Measurements from ENCODE around the gene RERE.

The RERE gene

GRCh38 chr1:8813016-8813763, 4.2 kb downstream of the RERE start:
- DNase-seq (ENCODE audit: extremely low spot score), result no peak
- POLR2A ChIA-PET, result interaction anchor here (0.8 kb wide), 1 partner anchor 36 kb away, joined by 3 read pairs; no protein-coding TSS in a partner anchor
- CTCF ChIA-PET, result interaction anchor here (0.6 to 2.7 kb wide), 3 partner anchors 14 to 242 kb away, joined by 3 to 11 read pairs (median 4); no protein-coding TSS in a partner anchor
- TF ChIP-seq HDGF (IDR thresholded peaks at IDR 0.05; ENCODE audit: borderline replicate concordance) (no peak), SUZ12 (IDR thresholded peaks at IDR 0.05) (no peak), ZNF384 (IDR thresholded peaks at IDR 0.05) (0 out of 2 replicates have a peak, but pooled peaks have one; percentile 6), LEF1 (IDR thresholded peaks at IDR 0.05; ENCODE audit: borderline replicate concordance) (no peak)

- POLR2A ChIA-PET, result interaction anchor here (0.9 kb wide), 1 partner anchor 10 kb away, joined by 3 read pairs; no protein-coding TSS in a partner anchor
- no peak for TF ChIP-seq CTBP1 (IDR thresholded peaks at IDR 0.05; ENCODE audit: borderline replicate concordance)
- TF ChIP-seq BHLHE40 (IDR thresholded peaks at IDR 0.05; ENCODE audit: borderline replicate concordance), result no peak
- TF ChIP-seq LEF1 (IDR thresholded peaks at IDR 0.05; ENCODE audit: borderline replicate concordance), result no peak
- TF ChIP-seq FOXM1 (IDR thresholded peaks at IDR 0.05; ENCODE audit: borderline replicate concordance), result no peak
- CTCF ChIA-PET, result interaction anchor here (2.7 kb wide), 1 partner anchor 37 kb away, joined by 11 read pairs; no protein-coding TSS in a partner anchor
- no peak for DNase-seq (ENCODE audit: extremely low spot score)
These were observed 5.4 kb downstream of the RERE start for GRCh38 chr1:8812081-8812480.

GRCh38 chr1:8810987-8811386, 6.5 kb downstream of the RERE start:
- POLR2A ChIA-PET, result interaction anchor here (0.9 kb wide), 1 partner anchor 11 kb away, joined by 3 read pairs; no protein-coding TSS in a partner anchor
- no peak for DNase-seq (ENCODE audit: extremely low spot score)
- CTCF ChIA-PET, result interaction anchor here (0.6 to 2.7 kb wide), 2 partner anchors 34 to 38 kb away, joined by 3 to 11 read pairs; no protein-coding TSS in a partner anchor
- TF ChIP-seq HDGF (IDR thresholded peaks at IDR 0.05; ENCODE audit: borderline replicate concordance) (no peak), SUZ12 (IDR thresholded peaks at IDR 0.05) (no peak), BHLHE40 (IDR thresholded peaks at IDR 0.05; ENCODE audit: borderline replicate concordance) (no peak), FOXM1 (IDR thresholded peaks at IDR 0.05; ENCODE audit: borderline replicate concordance) (no peak), TARDBP (IDR thresholded peaks at IDR 0.05) (no peak), FOXA1 (IDR thresholded peaks at IDR 0.05) (no peak), ZNF384 (IDR thresholded peaks at IDR 0.05) (no peak), FOXK2 (IDR thresholded peaks at IDR 0.05) (no peak), NFRKB (IDR thresholded peaks at IDR 0.05) (no peak), CTBP1 (IDR thresholded peaks at IDR 0.05; ENCODE audit: borderline replicate concordance) (no peak), ELF4 (IDR thresholded peaks at IDR 0.05) (no peak), L3MBTL2 (conservative IDR thresholded peaks at IDR 0.05) (no peak), SP1 (IDR thresholded peaks at IDR 0.05) (no peak), LEF1 (IDR thresholded peaks at IDR 0.05; ENCODE audit: borderline replicate concordance) (no peak), ARNT (IDR thresholded peaks at IDR 0.05) (no peak)
- TF ChIP-seq, protein P1, sequence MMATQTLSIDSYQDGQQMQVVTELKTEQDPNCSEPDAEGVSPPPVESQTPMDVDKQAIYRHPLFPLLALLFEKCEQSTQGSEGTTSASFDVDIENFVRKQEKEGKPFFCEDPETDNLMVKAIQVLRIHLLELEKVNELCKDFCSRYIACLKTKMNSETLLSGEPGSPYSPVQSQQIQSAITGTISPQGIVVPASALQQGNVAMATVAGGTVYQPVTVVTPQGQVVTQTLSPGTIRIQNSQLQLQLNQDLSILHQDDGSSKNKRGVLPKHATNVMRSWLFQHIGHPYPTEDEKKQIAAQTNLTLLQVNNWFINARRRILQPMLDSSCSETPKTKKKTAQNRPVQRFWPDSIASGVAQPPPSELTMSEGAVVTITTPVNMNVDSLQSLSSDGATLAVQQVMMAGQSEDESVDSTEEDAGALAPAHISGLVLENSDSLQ (IDR thresholded peaks at IDR 0.05), result no peak

- ChIA-PET POLR2A (interaction anchor here (1.0 kb wide), 1 partner anchor 12 kb away, joined by 3 read pairs; no protein-coding TSS in a partner anchor), CTCF (no interaction called here)
- DNase-seq (ENCODE audit: extremely low spot score), result no peak
- TF ChIP-seq CTBP1 (IDR thresholded peaks at IDR 0.05; ENCODE audit: borderline replicate concordance) (no peak), SP1 (IDR thresholded peaks at IDR 0.05) (no peak), NFRKB (IDR thresholded peaks at IDR 0.05) (no peak), ZNF384 (IDR thresholded peaks at IDR 0.05) (no peak), FOXA1 (IDR thresholded peaks at IDR 0.05) (no peak)
These were observed 8.1 kb downstream of the RERE start for GRCh38 chr1:8809342-8809736.

GRCh38 chr1:8807004-8807403, 10.4 kb downstream of the RERE start:
- TF ChIP-seq LEF1 (IDR thresholded peaks at IDR 0.05; ENCODE audit: borderline replicate concordance) (no peak), ZNF384 (IDR thresholded peaks at IDR 0.05) (no peak), NFRKB (IDR thresholded peaks at IDR 0.05) (no peak), FOXA1 (IDR thresholded peaks at IDR 0.05) (no peak), FOXK2 (IDR thresholded peaks at IDR 0.05) (no peak), CTBP1 (IDR thresholded peaks at IDR 0.05; ENCODE audit: borderline replicate concordance) (no peak), FOXM1 (IDR thresholded peaks at IDR 0.05; ENCODE audit: borderline replicate concordance) (no peak), HDGF (IDR thresholded peaks at IDR 0.05; ENCODE audit: borderline replicate concordance) (no peak), ARNT (IDR thresholded peaks at IDR 0.05) (no peak), SUZ12 (IDR thresholded peaks at IDR 0.05) (no peak), BHLHE40 (IDR thresholded peaks at IDR 0.05; ENCODE audit: borderline replicate concordance) (no peak), ELF4 (IDR thresholded peaks at IDR 0.05) (no peak)
- TF ChIP-seq, protein P1 (IDR thresholded peaks at IDR 0.05), result no peak
- DNase-seq (ENCODE audit: extremely low spot score), result no peak
- ChIA-PET CTCF (no interaction called here), POLR2A (interaction anchor here (1.1 to 1.5 kb wide), 2 partner anchors 11 to 72 kb away, joined by 3 to 4 read pairs; partner anchors contain the start of genes ENO1 and RERE)

GRCh38 chr1:8800416-8800815, 17.0 kb downstream of the RERE start:
- ChIA-PET POLR2A (no interaction called here), CTCF (no interaction called here)
- TF ChIP-seq FOXM1 (IDR thresholded peaks at IDR 0.05; ENCODE audit: borderline replicate concordance), result no peak
- TF ChIP-seq HDGF (IDR thresholded peaks at IDR 0.05; ENCODE audit: borderline replicate concordance), result no peak
- TF ChIP-seq FOXK2 (IDR thresholded peaks at IDR 0.05), result no peak
- TF ChIP-seq ELF4 (IDR thresholded peaks at IDR 0.05), result no peak
- TF ChIP-seq SUZ12 (IDR thresholded peaks at IDR 0.05), result no peak
- TF ChIP-seq ZNF384 (IDR thresholded peaks at IDR 0.05), result no peak
- TF ChIP-seq, protein P1 (IDR thresholded peaks at IDR 0.05), result no peak
- TF ChIP-seq FOXA1 (IDR thresholded peaks at IDR 0.05), result no peak
- TF ChIP-seq L3MBTL2 (conservative IDR thresholded peaks at IDR 0.05), result no peak

More at GRCh38 chr1:8800416-8800815, 17.0 kb downstream of the RERE start:
- DNase-seq (ENCODE audit: extremely low spot score), result no peak
